NCI-H2227 treated with DMSO at 0.1 percent for 48 hours (cell line): Measurements from ENCODE around the gene FBXO31.

Experiments
- DNase-seq: peaks from one replicate; lab custom pipeline; 2025; lab: John Stamatoyannopoulos, UW

The FBXO31 gene

GRCh38 chr16:87278191-87279093, 105.1 kb downstream of the FBXO31 start:
- peak; percentile 61 for DNase-seq
